Measurements from ENCODE around the gene CLIC4.

GRCh38 chr1:24786191-24786590, 40.9 kb downstream of the CLIC4 start:
- TF ChIP-seq CTCF (IDR thresholded peaks at IDR 0.05) (no peak), POLR2A (IDR thresholded peaks at IDR 0.05) (no peak)
